ENCODE measurements around the gene ELMOD1.

Gene ELMOD1

GRCh38 chr11:107587306-107587979 lies 3.5 kb upstream of the ELMOD1 start:
- ATAC-seq, result no peak

GRCh38 chr11:107591378-107592230 lies 657 bp downstream of the ELMOD1 start:
- peak; percentile 80 to 87 for ATAC-seq

- ATAC-seq, result no peak
These were observed 1.3 kb downstream of the ELMOD1 start for GRCh38 chr11:107592231-107592590.

GRCh38 chr11:107592813-107593212 lies 1.9 kb downstream of the ELMOD1 start:
- ATAC-seq, result no peak

- ATAC-seq, result no peak
These were observed 3.0 kb downstream of the ELMOD1 start for GRCh38 chr11:107593951-107594350.

GRCh38 chr11:107594736-107595135 lies 3.8 kb downstream of the ELMOD1 start:
- no peak for ATAC-seq

- ATAC-seq, result peak in 1 of 2 donors; percentile 46
These were observed 7.5 kb downstream of the ELMOD1 start for GRCh38 chr11:107598225-107599139.

- no peak for ATAC-seq
These were observed 14.4 kb downstream of the ELMOD1 start for GRCh38 chr11:107605061-107606006.

GRCh38 chr11:107606141-107606540 lies 15.2 kb downstream of the ELMOD1 start:
- no peak for ATAC-seq

GRCh38 chr11:107608809-107609208 lies 17.9 kb downstream of the ELMOD1 start:
- no peak for ATAC-seq

GRCh38 chr11:107609400-107610218 lies 18.7 kb downstream of the ELMOD1 start:
- no peak for ATAC-seq

GRCh38 chr11:107612445-107612844 lies 21.5 kb downstream of the ELMOD1 start:
- no peak for ATAC-seq

- no peak for ATAC-seq
These were observed 29.0 kb downstream of the ELMOD1 start for GRCh38 chr11:107619926-107620325.

GRCh38 chr11:107621081-107621480 lies 30.1 kb downstream of the ELMOD1 start:
- ATAC-seq, result no peak

- ATAC-seq, result no peak
These were observed 32.2 kb downstream of the ELMOD1 start for GRCh38 chr11:107623183-107623582.

GRCh38 chr11:107624983-107625684 lies 34.2 kb downstream of the ELMOD1 start:
- ATAC-seq, result no peak

- ATAC-seq, result no peak
These were observed 34.7 kb downstream of the ELMOD1 start for GRCh38 chr11:107625685-107625989.

- no peak for ATAC-seq
These were observed 40.1 kb downstream of the ELMOD1 start for GRCh38 chr11:107631043-107631442.

GRCh38 chr11:107631931-107632330 lies 41.0 kb downstream of the ELMOD1 start:
- no peak for ATAC-seq

GRCh38 chr11:107646783-107647182 lies 55.8 kb downstream of the ELMOD1 start:
- ATAC-seq, result no peak

GRCh38 chr11:107648242-107648641 lies 57.3 kb downstream of the ELMOD1 start:
- ATAC-seq, result no peak

All from activated CD4-positive, CD25-positive, alpha-beta regulatory T cell treated with anti-CD3 and anti-CD28 coated beads, Interleukin-2, amount 50 U/mL, for 24 hours (primary cell).